ENCODE data around the gene OMP.

DNA sequence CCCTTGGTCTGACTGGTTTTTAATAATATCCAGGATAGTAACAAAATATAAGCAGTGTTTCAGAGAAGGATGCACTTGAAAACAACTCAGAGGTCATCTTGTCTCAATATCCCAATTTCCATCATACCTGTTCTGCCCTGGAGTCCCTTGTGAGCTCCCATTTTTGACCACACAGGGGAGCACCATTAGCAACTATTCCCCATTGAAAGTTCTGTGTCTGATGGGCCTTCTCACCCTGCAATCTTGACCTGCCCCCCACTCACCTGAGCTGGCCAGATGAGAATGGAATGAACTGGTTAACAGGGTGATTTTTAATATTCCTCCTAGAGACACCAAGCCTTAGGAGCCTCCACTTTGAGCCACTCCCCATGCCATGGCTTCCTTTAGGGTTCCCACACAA is 39.7 kb upstream of the OMP start:
- TF ChIP-seq, protein P1, sequence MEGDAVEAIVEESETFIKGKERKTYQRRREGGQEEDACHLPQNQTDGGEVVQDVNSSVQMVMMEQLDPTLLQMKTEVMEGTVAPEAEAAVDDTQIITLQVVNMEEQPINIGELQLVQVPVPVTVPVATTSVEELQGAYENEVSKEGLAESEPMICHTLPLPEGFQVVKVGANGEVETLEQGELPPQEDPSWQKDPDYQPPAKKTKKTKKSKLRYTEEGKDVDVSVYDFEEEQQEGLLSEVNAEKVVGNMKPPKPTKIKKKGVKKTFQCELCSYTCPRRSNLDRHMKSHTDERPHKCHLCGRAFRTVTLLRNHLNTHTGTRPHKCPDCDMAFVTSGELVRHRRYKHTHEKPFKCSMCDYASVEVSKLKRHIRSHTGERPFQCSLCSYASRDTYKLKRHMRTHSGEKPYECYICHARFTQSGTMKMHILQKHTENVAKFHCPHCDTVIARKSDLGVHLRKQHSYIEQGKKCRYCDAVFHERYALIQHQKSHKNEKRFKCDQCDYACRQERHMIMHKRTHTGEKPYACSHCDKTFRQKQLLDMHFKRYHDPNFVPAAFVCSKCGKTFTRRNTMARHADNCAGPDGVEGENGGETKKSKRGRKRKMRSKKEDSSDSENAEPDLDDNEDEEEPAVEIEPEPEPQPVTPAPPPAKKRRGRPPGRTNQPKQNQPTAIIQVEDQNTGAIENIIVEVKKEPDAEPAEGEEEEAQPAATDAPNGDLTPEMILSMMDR (IDR thresholded peaks at IDR 0.05) = peak; percentile 16; the same call in 1 of the 2 replicates
- TF ChIP-seq ZFX (IDR thresholded peaks at IDR 0.05; ENCODE audit: borderline replicate concordance) = no peak

Data from 22Rv1 (cell line).